GM21390 (cell line): ENCODE results near the gene POLQ.
"Not testable (repeated sequence)": the region's sequence is repeated elsewhere in the genome, so short reads cannot be mapped to it uniquely, and the experiment has no call there.

Source experiments
- ATAC-seq: cut with Tn5 transposase; IDR thresholded peaks from one replicate; pipeline ENCODE4 v1.9.1; 2021; ENCODE audit not compliant: unreplicated experiment

The POLQ gene

DNA sequence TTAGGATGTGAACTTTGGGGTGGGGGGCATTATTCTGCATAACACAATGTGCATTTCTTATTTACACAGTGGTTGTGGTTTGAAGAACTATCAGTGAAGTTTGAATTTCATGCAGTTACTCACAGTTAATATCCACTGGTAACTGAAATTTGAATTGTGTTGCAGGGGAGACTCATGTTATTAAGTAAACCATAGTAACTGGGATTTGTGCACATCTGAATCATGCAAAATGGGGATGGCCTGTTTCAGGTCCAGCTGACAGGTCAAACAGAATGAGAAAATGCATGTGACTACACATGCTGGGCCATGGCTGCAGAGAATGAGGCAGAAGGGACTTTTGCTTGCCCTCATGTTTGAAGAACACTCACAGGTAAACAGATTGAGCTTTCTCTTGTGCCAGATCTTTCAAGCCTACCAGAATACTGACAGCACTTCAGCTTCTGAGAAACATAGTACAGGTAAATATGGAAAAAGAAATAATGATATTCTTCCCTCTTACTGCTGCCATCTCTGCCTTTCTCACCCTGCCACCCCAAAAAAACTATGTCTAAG, 115.0 kb downstream of the POLQ start:
- no peak for ATAC-seq

GRCh38 chr3:121424549-121424948, 121.2 kb downstream of the POLQ start:
- no peak for ATAC-seq

DNA sequence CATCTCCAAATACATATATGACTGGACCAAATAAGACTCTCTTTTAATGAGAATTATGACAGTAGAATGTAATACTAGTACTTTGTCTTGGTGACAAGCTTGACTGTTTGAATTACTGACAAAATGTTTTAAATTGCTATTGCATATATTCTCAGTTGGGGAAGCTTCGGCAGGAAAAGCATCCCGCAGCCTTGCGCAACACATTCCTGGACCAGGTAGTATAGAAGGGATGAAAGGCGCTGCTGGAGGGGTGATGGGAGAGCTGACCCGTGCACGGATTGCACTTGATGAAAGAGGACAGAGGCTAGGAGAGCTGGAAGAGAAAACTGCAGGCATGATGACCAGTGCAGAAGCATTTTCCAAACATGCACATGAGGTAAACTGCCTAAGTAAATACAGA, 127.6 kb downstream of the POLQ start:
- no peak for ATAC-seq

GRCh38 chr3:121414924-121415323, 130.9 kb downstream of the POLQ start:
- no peak for ATAC-seq

GRCh38 chr3:121411523-121411922, 134.3 kb downstream of the POLQ start:
- no peak for ATAC-seq

DNA sequence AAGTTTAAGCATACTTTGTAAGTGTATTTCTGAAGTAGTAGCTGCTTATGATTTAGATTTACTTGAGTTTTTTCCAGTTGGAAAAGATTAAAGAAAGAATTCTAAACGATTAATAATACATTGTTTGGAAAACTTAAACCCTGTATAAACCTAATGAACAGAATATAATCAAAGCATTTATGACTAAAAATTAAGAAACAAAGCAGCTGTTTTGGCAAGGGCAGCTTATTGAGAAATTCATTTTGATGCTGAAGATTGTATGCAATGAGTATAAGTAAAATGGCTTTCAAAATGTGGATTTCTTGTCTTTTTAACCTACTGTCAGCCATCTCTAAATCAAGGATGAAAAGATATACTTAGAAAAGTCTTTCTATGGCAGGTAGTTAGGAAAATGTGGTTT, 140.2 kb downstream of the POLQ start:
- no peak for ATAC-seq

DNA sequence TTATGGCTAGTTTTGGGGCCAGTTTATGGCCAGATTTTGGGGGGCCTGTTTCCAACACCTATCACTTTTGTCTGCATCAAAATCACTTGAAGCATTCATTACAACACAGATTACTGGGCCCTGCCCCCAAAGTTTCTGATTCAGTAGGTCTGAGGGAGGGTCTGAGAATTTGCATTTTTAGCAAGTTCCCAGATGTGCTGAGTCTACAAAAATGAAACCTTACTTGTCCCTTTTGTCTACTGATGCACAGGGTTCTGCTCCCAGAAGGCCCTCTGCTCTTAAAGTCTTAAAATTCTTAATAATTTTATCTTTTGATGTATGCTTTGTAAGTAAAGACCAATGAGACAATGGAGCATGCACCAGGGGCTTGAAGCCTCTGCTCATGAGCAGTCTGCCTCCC, 146.0 kb downstream of the POLQ start:
- ATAC-seq = no peak

DNA sequence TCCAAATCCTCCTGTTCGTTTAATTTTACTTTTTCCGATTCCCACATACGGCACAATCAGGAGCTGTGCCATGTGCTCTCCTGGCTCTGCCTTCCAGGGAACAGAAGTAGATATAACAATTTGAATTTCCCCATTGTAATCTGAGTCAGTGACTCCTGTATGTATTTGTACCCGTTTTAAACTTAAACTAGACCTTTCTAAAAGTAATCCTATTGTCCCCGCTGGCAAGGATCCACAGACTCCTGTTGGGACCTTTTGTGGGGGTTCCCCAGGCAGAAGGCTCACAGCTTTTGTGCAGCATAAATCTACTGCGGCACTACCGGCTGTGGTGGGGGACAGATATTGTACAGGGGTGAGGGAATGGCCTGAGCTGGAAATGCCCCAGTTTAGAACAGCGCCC, 147.7 kb downstream of the POLQ start:
- not testable (repeated sequence) for ATAC-seq

DNA sequence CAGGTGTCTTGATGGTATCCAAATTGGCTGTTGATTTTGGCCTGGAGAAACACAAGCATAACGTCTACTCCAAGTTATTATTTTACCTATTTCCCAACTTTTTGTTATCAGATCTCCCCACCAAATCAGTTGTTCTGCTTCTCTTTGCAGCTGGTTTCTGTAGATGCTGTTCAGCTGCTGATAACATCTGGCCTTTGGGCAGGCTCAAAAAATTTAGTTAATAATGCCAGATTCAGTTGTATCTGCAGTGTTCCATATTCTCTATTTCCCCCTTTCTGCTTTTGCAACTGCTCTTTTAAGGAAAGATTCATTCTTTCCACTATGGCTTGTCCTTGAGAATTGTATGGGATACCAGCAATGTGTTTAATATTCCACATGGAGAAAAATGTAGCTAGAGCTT, 149.8 kb downstream of the POLQ start:
- ATAC-seq = not testable (repeated sequence)

DNA sequence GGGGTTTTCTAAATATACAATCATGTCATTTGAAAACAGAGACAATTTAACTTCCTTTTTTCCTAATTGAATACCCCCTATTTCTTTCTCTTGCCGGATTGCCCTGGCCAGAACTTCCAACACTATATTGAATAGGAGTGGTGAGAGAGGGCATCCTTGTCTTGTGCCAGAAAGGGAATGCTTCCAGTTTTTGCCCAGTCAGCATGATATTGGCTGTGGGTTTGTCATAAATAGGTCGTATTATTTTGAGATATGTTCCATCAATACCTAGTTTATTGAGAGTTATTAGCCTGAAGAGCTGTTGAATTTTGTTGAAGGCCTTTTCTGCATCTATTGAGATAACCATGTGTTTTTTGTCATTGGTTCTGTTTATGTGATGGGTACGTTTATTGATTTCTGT, 157.5 kb downstream of the POLQ start:
- ATAC-seq = not testable (repeated sequence)
